BE2C (cell line): ENCODE measurements around the gene GNAI1.

ENCODE experiments used
- DNase-seq: peaks from one replicate; pipeline ENCODE4 v3.0.0-alpha.2; 2020
- H3K27me3 ChIP-seq: fragments of 250-450 bp; sonication (Bioruptor Pico); 2 replicates; pipeline ENCODE4 v1.5.1; 2020; ENCODE audit warnings: mild to moderate bottlenecking
- H3K36me3 ChIP-seq: fragments of 250-450 bp; sonication (Bioruptor Pico); 2 replicates; pipeline ENCODE4 v1.5.1; 2020; ENCODE audit warnings: mild to moderate bottlenecking
- H3K4me1 ChIP-seq: fragments of 250-450 bp; sonication (Bioruptor Pico); 2 replicates; pipeline ENCODE4 v1.5.1; 2020
- H3K4me3 ChIP-seq: 2 replicates; pipeline ENCODE4 v1.5.1; 2011; ENCODE audit warnings: low read depth, low read length
- H3K9me3 ChIP-seq: fragments of 250-450 bp; sonication (Bioruptor Pico); 2 replicates; pipeline ENCODE4 v1.5.1; 2020
- CTCF ChIP-seq: IDR thresholded peaks from 2 replicates; pipeline ENCODE4 v1.5.1; 2012; ENCODE audit warnings: mild to moderate bottlenecking, low read depth, low read length

Gene GNAI1

DNA sequence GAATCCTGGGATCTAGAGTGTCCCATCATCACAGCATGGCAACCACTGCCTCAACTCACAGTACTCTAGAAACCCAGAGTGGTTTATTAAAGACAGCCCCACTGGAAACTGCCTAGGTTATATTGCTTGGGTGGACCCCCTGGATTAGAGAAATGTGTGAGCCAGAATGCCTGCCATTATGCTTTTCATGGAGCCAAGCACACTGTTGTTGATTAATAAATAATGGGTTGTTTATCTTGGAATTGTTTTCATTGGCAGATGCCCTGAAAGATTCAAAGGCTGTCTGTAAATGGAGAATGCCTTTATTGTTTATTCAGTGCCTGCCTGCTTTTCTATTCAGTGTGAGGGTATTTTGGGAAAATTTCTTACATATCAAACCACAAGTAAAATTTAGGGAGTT is 52.1 kb downstream of the GNAI1 start:
- Histone ChIP-seq H3K4me1 (peaks cover 9% of the 10 kb centered on the region), H3K27me3 (no peaks in the 10 kb centered on the region), H3K9me3 (no peaks in the 10 kb centered on the region), H3K36me3 (no peaks in the 10 kb centered on the region), H3K4me3 (no peak overlapping the region)
- DNase-seq: no peak
- no peak for TF ChIP-seq CTCF

GRCh38 chr7:80187279-80187678 is 52.6 kb downstream of the GNAI1 start:
- Histone ChIP-seq H3K4me3 (no peak overlapping the region), H3K9me3 (no peaks in the 10 kb centered on the region), H3K4me1 (peaks cover 9% of the 10 kb centered on the region), H3K27me3 (no peaks in the 10 kb centered on the region), H3K36me3 (no peaks in the 10 kb centered on the region)
- no peak for DNase-seq
- no peak for TF ChIP-seq CTCF

DNA sequence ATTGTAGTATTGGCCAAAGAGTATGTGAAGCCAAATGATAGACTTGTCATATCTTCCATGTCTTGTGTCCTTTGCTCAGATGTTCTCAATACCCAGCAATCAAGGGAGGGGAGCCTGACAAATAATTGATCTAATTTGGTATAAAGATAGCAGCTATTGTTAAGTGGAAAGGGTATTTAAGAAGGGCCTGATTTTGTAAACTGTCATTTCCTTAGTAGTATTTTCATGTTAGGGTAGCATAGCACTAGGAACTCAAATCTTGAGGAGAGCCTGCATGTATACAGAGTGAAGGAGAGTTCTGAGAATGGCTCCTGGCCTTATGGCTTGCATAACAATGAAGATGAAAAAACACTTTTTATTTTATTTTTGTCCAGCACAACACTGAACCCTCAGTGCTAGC is 53.1 kb downstream of the GNAI1 start:
- TF ChIP-seq CTCF: no peak
- peaks cover 9% of the 10 kb centered on the region for H3K4me1 ChIP-seq
- no peak overlapping the region for H3K4me3 ChIP-seq
- no peaks in the 10 kb centered on the region for H3K36me3 ChIP-seq
- DNase-seq: no peak
- H3K9me3 ChIP-seq: no peaks in the 10 kb centered on the region
- no peaks in the 10 kb centered on the region for H3K27me3 ChIP-seq

DNA sequence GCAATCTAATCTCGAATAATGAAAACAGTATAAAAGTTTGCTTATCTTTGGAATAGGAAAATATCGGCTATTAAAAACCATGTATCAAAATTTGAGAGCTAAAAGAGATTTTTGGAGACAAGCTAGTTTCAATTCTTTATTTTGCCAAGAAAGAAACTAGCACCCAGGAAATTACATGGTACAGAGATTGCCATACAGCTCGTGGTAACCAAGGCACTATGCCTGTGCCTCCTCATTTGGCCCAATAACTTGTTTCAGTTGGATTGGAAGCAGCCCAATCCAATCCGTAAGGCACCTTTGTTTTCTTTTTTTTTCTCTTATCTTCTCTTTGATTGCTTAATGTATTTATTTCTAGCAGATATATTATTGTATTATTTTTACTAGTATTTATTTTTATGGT is 55.0 kb downstream of the GNAI1 start:
- H3K4me1 ChIP-seq: peaks cover 9% of the 10 kb centered on the region
- DNase-seq: no peak
- TF ChIP-seq CTCF: no peak
- H3K36me3 ChIP-seq: no peaks in the 10 kb centered on the region
- H3K4me3 ChIP-seq: no peak overlapping the region
- H3K27me3 ChIP-seq: no peaks in the 10 kb centered on the region
- no peaks in the 10 kb centered on the region for H3K9me3 ChIP-seq

- H3K9me3 ChIP-seq: no peaks in the 10 kb centered on the region
- no peak for DNase-seq
- TF ChIP-seq CTCF: no peak
- H3K36me3 ChIP-seq: peaks cover 4% of the 10 kb centered on the region
- H3K27me3 ChIP-seq: no peaks in the 10 kb centered on the region
- H3K4me1 ChIP-seq: no peaks in the 10 kb centered on the region
- H3K4me3 ChIP-seq: no peak overlapping the region
Measured at GRCh38 chr7:80197627-80198026, 63.0 kb downstream of the GNAI1 start.

GRCh38 chr7:80199051-80199450 is 64.4 kb downstream of the GNAI1 start:
- DNase-seq: no peak
- Histone ChIP-seq H3K4me1 (no peaks in the 10 kb centered on the region; the same call in 1 of the 2 replicates), H3K36me3 (peaks cover 4% of the 10 kb centered on the region), H3K27me3 (no peaks in the 10 kb centered on the region), H3K9me3 (no peaks in the 10 kb centered on the region), H3K4me3 (no peak overlapping the region)
- no peak for TF ChIP-seq CTCF
